ENCODE results near the gene HMX3. TPM values are rescaled to one million over a fixed set of nuclear protein-coding genes. Genes with fewer than 3 reads are reported as not detected.

Gene HMX3
- total RNA-seq (ENCODE audit: unreplicated experiment): not detected
- long read RNA-seq: 0 reads

DNA sequence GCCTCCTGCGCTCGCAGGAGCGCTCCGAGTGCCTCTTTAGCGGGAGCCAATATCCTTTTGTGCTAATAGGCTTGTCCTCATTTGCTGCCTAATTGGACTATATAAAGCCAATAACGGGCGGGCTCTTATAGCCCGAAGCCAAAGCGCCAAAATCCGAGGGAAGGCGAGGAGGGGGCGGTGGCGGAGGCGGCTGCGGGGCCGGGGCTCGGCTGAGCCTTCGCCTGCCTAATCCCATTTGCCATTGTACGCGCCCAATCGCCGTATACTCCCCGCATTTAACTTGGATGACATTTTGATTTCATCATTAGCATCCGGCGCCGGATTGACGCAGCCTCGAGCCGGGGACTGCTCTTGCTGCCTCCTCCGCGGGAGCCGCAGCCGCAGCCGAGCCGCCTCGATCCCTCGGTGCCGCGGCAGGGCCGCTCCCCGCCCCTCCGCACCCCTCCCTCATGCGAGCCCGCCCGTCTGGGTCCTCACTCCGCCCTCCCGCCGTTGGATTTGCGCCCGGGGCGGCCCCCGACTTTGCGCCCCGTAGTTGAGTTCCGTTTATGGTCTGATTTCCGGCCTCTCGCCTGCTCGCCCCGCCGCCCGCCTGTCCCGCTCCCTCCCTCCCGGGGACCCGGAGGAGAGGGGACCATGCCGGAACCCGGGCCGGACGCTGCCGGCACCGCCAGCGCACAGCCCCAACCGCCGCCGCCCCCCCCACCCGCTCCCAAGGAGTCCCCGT, at the start of gene HMX3:
TSS of gene HMX3 (plus strand) at position 556 of the 727 bp plus-strand sequence. CDS start at position 637, 81 bp downstream.
- DNase-seq (ENCODE audit: low spot score): no peak
- H3K27ac Mint-ChIP-seq (ENCODE audit: unreplicated experiment): no peak within 1 kb of the TSS
- H3K9me3 Mint-ChIP-seq (ENCODE audit: unreplicated experiment): no peaks in the 10 kb centered on the region
- peaks cover 27% of the 10 kb centered on the region for H3K4me1 Mint-ChIP-seq (ENCODE audit: unreplicated experiment)
- H3K4me3 Mint-ChIP-seq (ENCODE audit: unreplicated experiment): no peak within 1 kb of the TSS
- peaks cover 24% of the 10 kb centered on the region for H3K27me3 Mint-ChIP-seq (ENCODE audit: unreplicated experiment)
- H3K36me3 Mint-ChIP-seq (ENCODE audit: low read depth, unreplicated experiment): no peaks in the 10 kb centered on the region
- TF ChIP-seq, protein P1, sequence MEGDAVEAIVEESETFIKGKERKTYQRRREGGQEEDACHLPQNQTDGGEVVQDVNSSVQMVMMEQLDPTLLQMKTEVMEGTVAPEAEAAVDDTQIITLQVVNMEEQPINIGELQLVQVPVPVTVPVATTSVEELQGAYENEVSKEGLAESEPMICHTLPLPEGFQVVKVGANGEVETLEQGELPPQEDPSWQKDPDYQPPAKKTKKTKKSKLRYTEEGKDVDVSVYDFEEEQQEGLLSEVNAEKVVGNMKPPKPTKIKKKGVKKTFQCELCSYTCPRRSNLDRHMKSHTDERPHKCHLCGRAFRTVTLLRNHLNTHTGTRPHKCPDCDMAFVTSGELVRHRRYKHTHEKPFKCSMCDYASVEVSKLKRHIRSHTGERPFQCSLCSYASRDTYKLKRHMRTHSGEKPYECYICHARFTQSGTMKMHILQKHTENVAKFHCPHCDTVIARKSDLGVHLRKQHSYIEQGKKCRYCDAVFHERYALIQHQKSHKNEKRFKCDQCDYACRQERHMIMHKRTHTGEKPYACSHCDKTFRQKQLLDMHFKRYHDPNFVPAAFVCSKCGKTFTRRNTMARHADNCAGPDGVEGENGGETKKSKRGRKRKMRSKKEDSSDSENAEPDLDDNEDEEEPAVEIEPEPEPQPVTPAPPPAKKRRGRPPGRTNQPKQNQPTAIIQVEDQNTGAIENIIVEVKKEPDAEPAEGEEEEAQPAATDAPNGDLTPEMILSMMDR (IDR thresholded peaks at IDR 0.05; ENCODE audit: unreplicated experiment): no peak

DNA sequence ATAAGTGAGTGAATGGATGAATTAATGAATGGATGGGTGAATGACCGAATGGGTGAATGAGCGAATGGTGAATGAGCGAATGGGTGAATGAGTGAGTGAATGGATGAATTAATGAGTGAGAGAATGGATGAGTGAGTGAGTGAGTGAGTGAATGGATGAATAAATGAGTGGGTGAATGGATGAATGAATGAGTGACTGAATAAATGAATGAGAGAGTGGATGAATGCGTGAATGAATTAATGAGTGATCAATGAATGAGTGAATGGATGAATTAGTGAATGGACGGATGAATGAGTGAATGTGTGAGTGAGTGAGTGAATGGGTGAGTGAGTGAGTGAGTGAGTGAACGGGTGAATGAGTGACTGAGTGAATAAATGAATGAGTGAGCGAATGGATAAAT, 49.5 kb upstream of the HMX3 start:
- Mint-ChIP-seq H3K4me1 (ENCODE audit: unreplicated experiment) (no peaks in the 10 kb centered on the region), H3K27me3 (ENCODE audit: unreplicated experiment) (peaks cover 3% of the 10 kb centered on the region)
- TF ChIP-seq, protein P1 (IDR thresholded peaks at IDR 0.05; ENCODE audit: unreplicated experiment): no peak

DNA sequence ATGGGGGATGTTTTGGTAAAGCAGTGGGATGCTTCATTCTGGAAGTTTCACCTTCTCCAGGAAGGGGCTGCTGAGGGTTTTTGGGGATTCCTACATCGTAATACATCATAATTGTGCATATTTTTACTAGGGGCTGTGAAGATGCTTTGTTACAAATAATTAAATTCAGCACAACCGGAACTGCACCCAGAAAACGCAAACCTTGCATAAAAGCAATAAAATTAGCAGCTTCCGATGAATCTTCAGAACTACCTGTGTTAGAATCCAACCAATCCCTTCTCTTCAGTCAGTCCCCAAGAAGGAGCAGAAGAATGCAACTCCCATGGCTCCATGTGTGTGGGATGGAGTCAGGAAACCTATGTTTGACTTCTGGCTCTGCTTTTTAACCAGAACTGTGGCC, 48.4 kb upstream of the HMX3 start:
- no peak overlapping the region for H3K27ac Mint-ChIP-seq (ENCODE audit: unreplicated experiment)
- H3K9me3 Mint-ChIP-seq (ENCODE audit: unreplicated experiment): no peaks in the 10 kb centered on the region

More for the DNA sequence above, 49.5 kb upstream of the HMX3 start:
- H3K36me3 Mint-ChIP-seq (ENCODE audit: low read depth, unreplicated experiment): no peaks in the 10 kb centered on the region
- no peak for DNase-seq (ENCODE audit: low spot score)
- H3K4me3 Mint-ChIP-seq (ENCODE audit: unreplicated experiment): no peak overlapping the region
- no peak overlapping the region for H3K27ac Mint-ChIP-seq (ENCODE audit: unreplicated experiment)
- no peaks in the 10 kb centered on the region for H3K9me3 Mint-ChIP-seq (ENCODE audit: unreplicated experiment)

DNA sequence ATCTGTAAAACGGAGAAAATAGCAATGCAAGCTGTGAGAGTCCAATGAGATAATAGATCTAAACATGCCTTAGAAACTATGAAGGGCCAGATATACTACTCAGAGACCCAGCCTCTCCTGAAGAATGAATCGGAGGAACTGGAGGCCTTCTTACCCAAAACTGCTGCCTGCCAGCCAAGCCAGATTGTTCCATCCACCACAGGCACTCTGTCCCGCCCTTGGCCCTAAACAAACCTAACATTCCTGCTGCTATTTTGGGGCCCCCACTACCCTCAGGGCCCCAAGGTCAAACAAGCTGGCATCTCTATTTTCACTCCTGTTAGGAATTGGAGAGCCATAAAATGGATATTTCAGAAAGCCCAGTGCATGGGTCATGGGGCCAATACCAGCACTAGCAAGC, 48.0 kb upstream of the HMX3 start:
- H3K27ac Mint-ChIP-seq (ENCODE audit: unreplicated experiment): no peak overlapping the region
- H3K4me1 Mint-ChIP-seq (ENCODE audit: unreplicated experiment): no peaks in the 10 kb centered on the region
- no peaks in the 10 kb centered on the region for H3K36me3 Mint-ChIP-seq (ENCODE audit: low read depth, unreplicated experiment)
- DNase-seq (ENCODE audit: low spot score): no peak
- H3K9me3 Mint-ChIP-seq (ENCODE audit: unreplicated experiment): no peaks in the 10 kb centered on the region
- peaks cover 3% of the 10 kb centered on the region for H3K27me3 Mint-ChIP-seq (ENCODE audit: unreplicated experiment)
- no peak overlapping the region for H3K4me3 Mint-ChIP-seq (ENCODE audit: unreplicated experiment)
- TF ChIP-seq, protein P1 (IDR thresholded peaks at IDR 0.05; ENCODE audit: unreplicated experiment): no peak

More for the DNA sequence above, 48.4 kb upstream of the HMX3 start:
- Mint-ChIP-seq H3K4me3 (ENCODE audit: unreplicated experiment) (no peak overlapping the region), H3K4me1 (ENCODE audit: unreplicated experiment) (no peaks in the 10 kb centered on the region), H3K27me3 (ENCODE audit: unreplicated experiment) (peaks cover 3% of the 10 kb centered on the region), H3K36me3 (ENCODE audit: low read depth, unreplicated experiment) (no peaks in the 10 kb centered on the region)
- DNase-seq (ENCODE audit: low spot score): no peak
- TF ChIP-seq, protein P1 (IDR thresholded peaks at IDR 0.05; ENCODE audit: unreplicated experiment): no peak
